H1 (cell line): Measurements from ENCODE around the gene DSE. TPM values are rescaled to one million over a fixed set of nuclear protein-coding genes. Genes with fewer than 3 reads are reported as not detected.
A peak's percentile ranks its signal among the peaks of the same experiment; 100 is the strongest.

Experiments
- CTCF ChIA-PET: fragments of 300-600 bp; sonication (Branson Sonifier 250); formaldehyde crosslinking; loops from one replicate; lab custom pipeline; 2021; ENCODE audit not compliant: partially characterized antibody; lab: Charles Lee
- POLR2A ChIA-PET: fragments of 300-600 bp; sonication (Branson Sonifier 250); formaldehyde crosslinking; loops from one replicate; lab custom pipeline; 2021; ENCODE audit warnings: inconsistent platforms; ENCODE audit not compliant: partially characterized antibody; lab: Charles Lee
- DNase-seq, 2 experiments: peaks; one replicate each; pipeline versions ENCODE4 v3.0.0 to v3.0.0-alpha.2; 2010 to 2022; ENCODE audit warnings: low spot score in 2 of 2, low read depth in 1 of 2, mixed read lengths in 1 of 2
- FAIRE-seq: peaks from 2 replicates; lab custom pipeline; 2011; peaks lifted over from hg19 to GRCh38; lab: Jason Lieb, UNC
- H2AFZ ChIP-seq: 2 replicates; pipeline ENCODE4 v1.8.1; 2012; ENCODE audit warnings: low read length, inconsistent platforms
- H2AK5ac ChIP-seq: 2 replicates; pipeline ENCODE4 v1.6.1; 2013; ENCODE audit warnings: low read depth, low read length
- H2BK120ac ChIP-seq: replicated peaks from 2 replicates; pipeline ENCODE3; 2013; ENCODE audit warnings: low read depth, low read length, inconsistent platforms
- H2BK12ac ChIP-seq: 2 replicates; pipeline ENCODE4 v1.6.1; 2013; ENCODE audit warnings: low read depth, low read length
- H2BK15ac ChIP-seq: 2 replicates; pipeline ENCODE4 v1.6.1; 2013; ENCODE audit warnings: low read length
- H2BK20ac ChIP-seq: 2 replicates; pipeline ENCODE4 v1.6.1; 2013; ENCODE audit warnings: low read length
- H2BK5ac ChIP-seq: 2 replicates; pipeline ENCODE4 v1.6.1; 2013; ENCODE audit warnings: low read depth, low read length
- H3K14ac ChIP-seq: 2 replicates; pipeline ENCODE4 v1.6.1; 2013; ENCODE audit warnings: inconsistent platforms; ENCODE audit not compliant: insufficient read length
- H3K18ac ChIP-seq: 2 replicates; pipeline ENCODE4 v1.6.1; 2013; ENCODE audit warnings: low read length; ENCODE audit errors: extremely low read depth
- H3K23ac ChIP-seq: 2 replicates; pipeline ENCODE4 v1.6.1; 2013; ENCODE audit warnings: inconsistent platforms; ENCODE audit not compliant: insufficient read length
- H3K23me2 ChIP-seq: 2 replicates; pipeline ENCODE4 v1.6.1; 2013; ENCODE audit warnings: low read depth, low read length
- H3K27ac ChIP-seq: 2 replicates; pipeline ENCODE4 v1.6.1; 2011; ENCODE audit warnings: low read depth, low read length, inconsistent platforms
- H3K27me3 ChIP-seq, 4 experiments: replicated peaks in 1 of 4; 1 replicate in 1 of 4; 2 replicates in 3 of 4; pipeline versions ENCODE4 v1.6.1 to v1.8.1; 2011 to 2013; ENCODE audit warnings: low read length in 3 of 4, mild to moderate bottlenecking in 3 of 4, inconsistent platforms in 2 of 4, mixed read lengths in 2 of 4, moderate library complexity in 1 of 4; ENCODE audit not compliant: control insufficient read depth in 3 of 4, insufficient read depth in 3 of 4; ENCODE audit errors: extremely low read depth in 1 of 4
- H3K36me3 ChIP-seq, 4 experiments: 2 replicates each; pipeline versions ENCODE4 v1.6.1 to v1.8.1; 2011 to 2013; ENCODE audit warnings: mild to moderate bottlenecking in 4 of 4, low read length in 3 of 4, moderate library complexity in 2 of 4, control low read depth in 1 of 4, inconsistent platforms in 1 of 4; ENCODE audit not compliant: insufficient read depth in 4 of 4, control insufficient read depth in 2 of 4
- H3K4ac ChIP-seq: replicated peaks from 2 replicates; pipeline ENCODE3; 2013; ENCODE audit warnings: low read length, low read depth, mixed read lengths, inconsistent platforms; ENCODE audit not compliant: insufficient read length
- H3K4me1 ChIP-seq, 4 experiments: replicated peaks in 1 of 4; 1 replicate in 1 of 4; 2 replicates in 3 of 4; pipeline versions ENCODE4 v1.6.1 to v1.8.1; 2011 to 2013; ENCODE audit warnings: low read length in 3 of 4, inconsistent platforms in 2 of 4, mixed read lengths in 1 of 4; ENCODE audit not compliant: insufficient read depth in 4 of 4, control insufficient read depth in 3 of 4
- H3K4me2 ChIP-seq, 2 experiments: 2 replicates each; pipeline versions ENCODE4 v1.6.1 to v1.8.1; 2011 to 2013; ENCODE audit warnings: low read depth in 2 of 2, low read length in 2 of 2, control low read depth in 1 of 2, inconsistent platforms in 1 of 2, mild to moderate bottlenecking in 1 of 2; ENCODE audit not compliant: insufficient read depth in 1 of 2
- H3K4me3 ChIP-seq, 4 experiments: fragments of 200-600, 300-600 bp in 1 of 4; sonication (generic), shearing (Covaris generic), sonication (Bioruptor Twin) in 1 of 4; 2 replicates each; pipeline versions ENCODE4 v1.5.1 to v1.8.1; 2011 to 2016; ENCODE audit warnings: low read length in 4 of 4, low read depth in 3 of 4, control low read depth in 2 of 4, inconsistent platforms in 2 of 4, mild to moderate bottlenecking in 2 of 4, mixed read lengths in 1 of 4, moderate library complexity in 1 of 4; ENCODE audit not compliant: insufficient read depth in 2 of 4; ENCODE audit errors: extremely low read depth in 1 of 4
- H3K56ac ChIP-seq: replicated peaks from 2 replicates; pipeline ENCODE3; 2013; ENCODE audit warnings: low read depth, mild to moderate bottlenecking, mixed read lengths, low read length, inconsistent platforms; ENCODE audit not compliant: insufficient read length
- H3K79me1 ChIP-seq: 2 replicates; pipeline ENCODE4 v1.6.1; 2013; ENCODE audit warnings: low read depth, low read length, control low read depth
- H3K79me2 ChIP-seq, 2 experiments: 2 replicates each; pipeline versions ENCODE4 v1.6.1 to v1.8.1; 2012 to 2013; ENCODE audit warnings: low read length in 2 of 2, mild to moderate bottlenecking in 2 of 2, inconsistent platforms in 1 of 2; ENCODE audit not compliant: insufficient read depth in 2 of 2, control insufficient read depth in 1 of 2
- H3K9ac ChIP-seq, 4 experiments: replicated peaks in 1 of 4; 1 replicate in 1 of 4; 2 replicates in 3 of 4; pipeline versions ENCODE4 v1.6.1 to v1.8.1; 2011 to 2013; ENCODE audit warnings: low read depth in 3 of 4, low read length in 3 of 4, control low read depth in 2 of 4, mild to moderate bottlenecking in 2 of 4, moderate library complexity in 2 of 4, inconsistent platforms in 1 of 4; ENCODE audit errors: extremely low read depth in 1 of 4
- H3K9me3 ChIP-seq, 2 experiments: 2 replicates each; pipeline versions ENCODE4 v1.6.1 to v1.8.1; 2012 to 2013; ENCODE audit warnings: mild to moderate bottlenecking in 2 of 2, moderate library complexity in 2 of 2, control low read depth in 1 of 2, inconsistent platforms in 1 of 2, low read depth in 1 of 2, low read length in 1 of 2, mixed read lengths in 1 of 2; ENCODE audit not compliant: insufficient read depth in 2 of 2
- H4K20me1 ChIP-seq, 2 experiments: replicated peaks in 1 of 2; 2 replicates each; pipeline versions ENCODE3 to v1.8.1; 2011 to 2013; ENCODE audit warnings: inconsistent platforms in 2 of 2, low read length in 2 of 2, mild to moderate bottlenecking in 1 of 2; ENCODE audit not compliant: insufficient read depth in 2 of 2, control insufficient read depth in 1 of 2
- H4K5ac ChIP-seq: 2 replicates; pipeline ENCODE4 v1.6.1; 2013; ENCODE audit warnings: low read length, low read depth, mixed read lengths, inconsistent platforms; ENCODE audit not compliant: insufficient read length
- H4K8ac ChIP-seq: 2 replicates; pipeline ENCODE4 v1.8.0; 2013; ENCODE audit warnings: mild to moderate bottlenecking, moderate library complexity, low read length, inconsistent platforms; ENCODE audit not compliant: insufficient read depth; ENCODE audit errors: extremely low read depth
- H4K91ac ChIP-seq: replicated peaks from 2 replicates; pipeline ENCODE3; 2013; ENCODE audit warnings: low read length, mixed read lengths, inconsistent platforms; ENCODE audit not compliant: insufficient read length
- CTBP2 ChIP-seq: IDR thresholded peaks from 2 replicates; pipeline ENCODE4 v1.7.0; 2011; ENCODE audit warnings: borderline replicate concordance, mild to moderate bottlenecking, moderate library complexity, mixed read lengths, low read length; ENCODE audit not compliant: insufficient read depth, insufficient read length
- WGBS, 2 experiments: shearing (Covaris generic) in 1 of 2; methylation state at CpG; one replicate each; pipeline versions ENCODE4 v1.1.6 to v1.1.7; 2013 to 2015; ENCODE audit warnings: low lambda C conversion rate in 2 of 2, mixed read lengths in 2 of 2, inconsistent platforms in 1 of 2, low coverage in 1 of 2, missing lambda C conversion rate in 1 of 2; ENCODE audit not compliant: insufficient replicate concordance in 2 of 2, insufficient coverage in 1 of 2, insufficient read length in 1 of 2; ENCODE audit errors: extremely low coverage in 1 of 2, missing lambda C conversion rate in 1 of 2; 5-methylcytosine and 5-hydroxymethylcytosine counted together
- polyA plus RNA-seq, 7 experiments: library from polyadenylated mRNA; depleted of rRNA in 3 of 7; stranded (reverse) in 5 of 7; unstranded in 2 of 7; fragments of >200 nt in 5 of 7; fragments of 200-250 nt in 2 of 7; gene quantifications; 1 replicate in 5 of 7; 2 replicates in 1 of 7; 4 replicates in 1 of 7; pipeline versions ENCODE4 v1.2.1 to v1.2.3, GENCODE V29; 2011 to 2013; ENCODE audit warnings: missing spikeins in 2 of 7, mixed read lengths in 2 of 7
- total RNA-seq: library from RNA; stranded (reverse); fragmentation: NEBNext Ultra II Directional; extraction: Animal tissue kit (Norgen Biotek cat#: 25700); gene quantifications from 2 replicates; pipeline ENCODE4 v1.2.1, GENCODE V29; 2021

DSE gene
- total and polyA plus RNA-seq, 2 of the 8 experiments (the other 6 are each of a cell fraction or from before 2014, with no cell fraction given), result 32.5 to 94.4 TPM

GRCh38 chr6:116387374-116387773, 16.6 kb downstream of the DSE start:
- no peak overlapping the region for H3K4me3 ChIP-seq
- no peak overlapping the region for H2BK12ac ChIP-seq
- H3K9ac ChIP-seq, result no peak overlapping the region
- H2BK120ac ChIP-seq, result no peak overlapping the region
- H3K4ac ChIP-seq, result no peak overlapping the region
- H3K23ac ChIP-seq, result no peak overlapping the region
- H3K36me3 ChIP-seq, result no peaks in the 10 kb centered on the region
- H4K91ac ChIP-seq, result no peak overlapping the region
- H4K5ac ChIP-seq, result no peak overlapping the region
- H3K23me2 ChIP-seq, result no peaks in the 10 kb centered on the region
- no peak overlapping the region for H3K14ac ChIP-seq
- no peak overlapping the region for H3K56ac ChIP-seq
- peaks cover 0 to 5% of the 10 kb centered on the region in 2 experiments for H4K20me1 ChIP-seq
- peaks cover 3 to 7% (median 6%) of the 10 kb centered on the region in 4 experiments; a peak in 5 of 7 replicates for H3K4me1 ChIP-seq
- 88% methylated on average over 3 of the region's 3 CpGs; no CpG with 5 or more reads in 1 of the 2 experiments for WGBS, 2 experiments
- H3K27ac ChIP-seq, result no peak overlapping the region
- no peaks in the 10 kb centered on the region for H3K9me3 ChIP-seq
- POLR2A ChIA-PET, result interaction anchor here (2.5 kb wide), 1 partner anchor 16 kb away, joined by 10 read pairs; the partner anchor contains the start of gene DSE
- H2BK5ac ChIP-seq, result no peak overlapping the region
- no peaks in the 10 kb centered on the region for H3K27me3 ChIP-seq
- H2BK20ac ChIP-seq, result no peak overlapping the region
- peaks cover 0 to 91% of the 10 kb centered on the region in 2 experiments; a peak in 3 of 4 replicates for H3K79me2 ChIP-seq
- FAIRE-seq, result no peak
- CTCF ChIA-PET, result no interaction called here
- no peak overlapping the region for H3K18ac ChIP-seq
- H3K4me2 ChIP-seq, result no peak overlapping the region
- H3K79me1 ChIP-seq, result peaks cover 11% of the 10 kb centered on the region; the same call in 1 of the 2 replicates
- no peak overlapping the region for H2AFZ ChIP-seq
- no peak overlapping the region for H2BK15ac ChIP-seq
- H2AK5ac ChIP-seq, result no peak overlapping the region
- no peak for DNase-seq
- H4K8ac ChIP-seq, result peak overlapping the region; percentile 82; the same call in 1 of the 2 replicates
- no peak for TF ChIP-seq CTBP2
